ENCODE results near the gene PKIG. TPM values are rescaled to one million over a fixed set of nuclear protein-coding genes. Genes with fewer than 3 reads are reported as not detected.

Gene PKIG
- total and polyA plus RNA-seq, 2 of the 8 experiments (the other 6 are each of a cell fraction or from before 2014, with no cell fraction given): 26.7 to 34.3 TPM

- Histone ChIP-seq H3K4me3 (ENCODE audit: extremely low read depth in 1 of 4, insufficient read depth in 2 of 4, low read depth in 3 of 4, low read length in 4 of 4) (no peak overlapping the region), H2BK15ac (ENCODE audit: low read length) (0 out of 2 replicates have a peak overlapping the region, but pooled peaks have one; percentile 81), H3K36me3 (ENCODE audit: control insufficient read depth in 2 of 4, insufficient read depth in 4 of 4, low read length in 3 of 4) (no peaks in the 10 kb centered on the region), H2AFZ (ENCODE audit: low read length) (no peak overlapping the region; the same call in 1 of the 2 replicates), H3K4me2 (ENCODE audit: insufficient read depth in 1 of 2, low read depth in 2 of 2, low read length in 2 of 2) (no peak overlapping the region; a peak in 1 of 4 replicates), H3K18ac (ENCODE audit: extremely low read depth, low read length) (peak overlapping the region; percentile 85), H3K79me1 (ENCODE audit: low read depth, low read length) (0 out of 2 replicates have a peak, but pooled peaks cover 2% of the 10 kb centered on the region), H2BK120ac (replicated peaks; ENCODE audit: low read depth, low read length) (no peak overlapping the region), H4K8ac (ENCODE audit: extremely low read depth, insufficient read depth, low read length) (no peak overlapping the region; the same call in 1 of the 2 replicates), H3K4me1 (replicated peaks in 1 of 4; ENCODE audit: control insufficient read depth in 3 of 4, insufficient read depth in 4 of 4, low read length in 3 of 4) (peaks cover 17 to 44% (median 32%) of the 10 kb centered on the region in 4 experiments), H2BK20ac (ENCODE audit: low read length) (0 out of 2 replicates have a peak overlapping the region, but pooled peaks have one; percentile 80), H3K23me2 (ENCODE audit: low read depth, low read length) (peaks cover 2% of the 10 kb centered on the region; the same call in 1 of the 2 replicates), H4K20me1 (replicated peaks in 1 of 2; ENCODE audit: control insufficient read depth in 1 of 2, insufficient read depth in 2 of 2, low read length in 2 of 2) (no peaks in the 10 kb centered on the region), H2BK5ac (ENCODE audit: low read depth, low read length) (peak overlapping the region; percentile 77; the same call in 1 of the 2 replicates), H3K79me2 (ENCODE audit: control insufficient read depth in 1 of 2, insufficient read depth in 2 of 2, low read length in 2 of 2) (no peaks in the 10 kb centered on the region), H2BK12ac (ENCODE audit: low read depth, low read length) (peak overlapping the region; percentile 75; the same call in 1 of the 2 replicates), H3K14ac (ENCODE audit: insufficient read length) (no peak overlapping the region), H2AK5ac (ENCODE audit: low read depth, low read length) (no peak overlapping the region), H3K23ac (ENCODE audit: insufficient read length) (no peak overlapping the region), H3K9ac (replicated peaks in 1 of 4; ENCODE audit: extremely low read depth in 1 of 4, low read depth in 3 of 4, low read length in 3 of 4) (no peak overlapping the region; a peak in 1 of 7 replicates), H3K4ac (replicated peaks; ENCODE audit: insufficient read length, low read depth, low read length) (no peak overlapping the region), H3K27ac (ENCODE audit: low read depth, low read length) (peak overlapping the region; percentile 28; the same call in 1 of the 2 replicates), H3K27me3 (replicated peaks in 1 of 4; ENCODE audit: control insufficient read depth in 3 of 4, extremely low read depth in 1 of 4, insufficient read depth in 3 of 4, low read length in 3 of 4) (peaks cover 0 to 5% (median 2%) of the 10 kb centered on the region in 4 experiments; a peak in 3 of 7 replicates), H3K56ac (replicated peaks; ENCODE audit: insufficient read length, low read depth, low read length) (no peak overlapping the region), H4K91ac (replicated peaks; ENCODE audit: insufficient read length, low read length) (peak overlapping the region; percentile 45), H4K5ac (ENCODE audit: insufficient read length, low read depth, low read length) (no peak overlapping the region), H3K9me3 (ENCODE audit: insufficient read depth in 2 of 2, low read depth in 1 of 2, low read length in 1 of 2) (no peaks in the 10 kb centered on the region)
- DNase-seq (ENCODE audit: low read depth in 1 of 2, low spot score in 2 of 2) (no peak), FAIRE-seq (no peak)
- WGBS, 2 experiments (ENCODE audit: extremely low coverage in 1 of 2, insufficient coverage in 1 of 2, insufficient read length in 1 of 2, insufficient replicate concordance in 2 of 2, low coverage in 1 of 2, low lambda C conversion rate in 2 of 2, missing lambda C conversion rate in 1 of 2): 72% methylated on average over 4 of the region's 4 CpGs; no CpG with 5 or more reads in 1 of the 2 experiments
- ChIA-PET POLR2A (ENCODE audit: partially characterized antibody) (interaction anchor here (0.7 to 1.2 kb wide), 2 partner anchors 9 to 38 kb away, joined by 3 read pairs; no protein-coding TSS in a partner anchor), CTCF (ENCODE audit: partially characterized antibody) (interaction anchor here (0.8 to 11.0 kb wide), 6 partner anchors 9 to 257 kb away, joined by 3 to 83 read pairs (median 3); no protein-coding TSS in a partner anchor)
- TF ChIP-seq PHF8 (conservative IDR thresholded peaks at IDR 0.05; ENCODE audit: low read depth, low read length) (no peak), CTBP2 (IDR thresholded peaks at IDR 0.05; ENCODE audit: borderline replicate concordance, insufficient read depth, insufficient read length, low read length) (peak; percentile 46), SIN3A (conservative IDR thresholded peaks at IDR 0.05 in 1 of 2, IDR thresholded peaks at IDR 0.05 in 1 of 2; ENCODE audit: low read depth in 1 of 2, low read length in 2 of 2) (peak in 1 of 2 experiments; percentile 55; a peak in 1 of 4 replicates), TCF12 (IDR thresholded peaks at IDR 0.05; ENCODE audit: low read depth, low read length) (0 out of 2 replicates have a peak, but pooled peaks have one; percentile 35)
These were observed 63.8 kb downstream of the PKIG start for GRCh38 chr20:44646023-44646640.
